GM19099 (cell line): ENCODE data around the gene ARRDC1.

Source experiments
- POLR2A ChIP-seq: IDR thresholded peaks from 3 replicates; pipeline ENCODE4 v1.6.1; 2011; ENCODE audit warnings: low read depth; ENCODE audit not compliant: insufficient read length; ENCODE audit errors: extremely low read depth

ARRDC1 gene, protein sequence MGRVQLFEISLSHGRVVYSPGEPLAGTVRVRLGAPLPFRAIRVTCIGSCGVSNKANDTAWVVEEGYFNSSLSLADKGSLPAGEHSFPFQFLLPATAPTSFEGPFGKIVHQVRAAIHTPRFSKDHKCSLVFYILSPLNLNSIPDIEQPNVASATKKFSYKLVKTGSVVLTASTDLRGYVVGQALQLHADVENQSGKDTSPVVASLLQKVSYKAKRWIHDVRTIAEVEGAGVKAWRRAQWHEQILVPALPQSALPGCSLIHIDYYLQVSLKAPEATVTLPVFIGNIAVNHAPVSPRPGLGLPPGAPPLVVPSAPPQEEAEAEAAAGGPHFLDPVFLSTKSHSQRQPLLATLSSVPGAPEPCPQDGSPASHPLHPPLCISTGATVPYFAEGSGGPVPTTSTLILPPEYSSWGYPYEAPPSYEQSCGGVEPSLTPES

DNA sequence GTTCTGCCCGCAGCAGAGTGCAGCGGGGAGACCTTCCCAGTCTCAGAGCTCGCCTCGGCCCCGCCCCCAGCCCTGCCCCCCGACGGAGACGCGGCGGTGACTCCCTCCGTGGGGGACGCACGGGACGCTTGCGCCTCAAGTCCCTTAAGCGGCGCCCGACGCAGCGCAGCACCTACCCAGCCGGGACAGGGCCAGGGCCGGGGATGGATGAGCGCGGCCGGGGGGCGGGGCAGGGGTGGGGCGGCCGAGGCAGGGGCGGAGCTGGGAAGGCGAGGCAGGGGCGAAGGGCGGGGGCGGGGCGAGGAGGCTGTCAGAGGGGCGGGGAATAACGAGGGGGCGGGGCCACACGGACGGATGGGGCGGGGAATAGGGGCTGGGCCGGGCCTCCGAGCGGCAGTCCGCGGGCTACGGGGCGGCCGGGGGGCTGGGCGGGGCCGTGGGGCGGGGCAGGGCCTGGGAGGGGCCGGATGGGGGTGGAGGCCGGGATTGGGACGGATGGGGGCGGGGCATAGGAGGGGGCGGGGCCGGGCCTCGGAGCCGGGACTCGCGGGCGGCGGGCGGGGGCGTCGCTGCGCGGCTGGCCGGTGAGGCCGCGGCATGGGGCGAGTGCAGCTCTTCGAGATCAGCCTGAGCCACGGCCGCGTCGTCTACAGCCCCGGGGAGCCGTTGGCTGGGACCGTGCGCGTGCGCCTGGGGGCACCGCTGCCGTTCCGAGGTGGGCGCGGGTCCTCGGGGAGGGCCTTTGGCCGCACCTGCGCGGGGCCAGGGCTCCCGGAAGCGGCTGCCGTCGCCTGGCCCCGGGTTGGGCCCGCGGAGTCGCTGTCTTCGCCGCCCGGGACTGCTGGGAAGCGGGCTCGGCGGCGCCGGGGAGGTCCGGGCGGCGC lies at the start of gene ARRDC1:
Gene ARRDC1, plus strand, starts transcription at position 566 of the 884 bp plus-strand sequence. Its CDS starts 32 bp downstream, at position 598.
- TF ChIP-seq POLR2A: peak; percentile 72

GRCh38 chr9:137556069-137556838 lies 49.2 kb upstream of the ARRDC1 start:
- no peak for TF ChIP-seq POLR2A

DNA sequence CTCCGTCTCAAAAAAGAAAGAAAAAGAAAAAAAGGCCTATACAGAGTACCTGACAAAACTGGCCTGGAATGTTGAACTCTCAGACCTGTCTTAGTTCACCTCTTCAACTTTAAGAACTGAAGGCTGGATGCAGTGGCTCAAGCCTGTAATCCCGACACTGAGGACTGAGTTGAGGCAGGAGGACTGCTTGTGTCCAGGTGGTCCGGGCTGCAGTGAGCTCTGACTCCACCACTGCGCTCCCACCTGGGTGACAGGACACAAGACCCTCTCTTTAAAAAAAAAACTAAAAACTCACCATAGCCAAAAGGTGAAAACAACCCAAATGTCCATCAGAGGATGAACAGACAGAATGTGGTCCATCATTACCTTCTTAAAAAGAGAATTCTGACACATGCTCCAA lies 47.4 kb upstream of the ARRDC1 start:
- TF ChIP-seq POLR2A: no peak

- TF ChIP-seq POLR2A: no peak
Observed at GRCh38 chr9:137564134-137564533, 41.4 kb upstream of the ARRDC1 start.

DNA sequence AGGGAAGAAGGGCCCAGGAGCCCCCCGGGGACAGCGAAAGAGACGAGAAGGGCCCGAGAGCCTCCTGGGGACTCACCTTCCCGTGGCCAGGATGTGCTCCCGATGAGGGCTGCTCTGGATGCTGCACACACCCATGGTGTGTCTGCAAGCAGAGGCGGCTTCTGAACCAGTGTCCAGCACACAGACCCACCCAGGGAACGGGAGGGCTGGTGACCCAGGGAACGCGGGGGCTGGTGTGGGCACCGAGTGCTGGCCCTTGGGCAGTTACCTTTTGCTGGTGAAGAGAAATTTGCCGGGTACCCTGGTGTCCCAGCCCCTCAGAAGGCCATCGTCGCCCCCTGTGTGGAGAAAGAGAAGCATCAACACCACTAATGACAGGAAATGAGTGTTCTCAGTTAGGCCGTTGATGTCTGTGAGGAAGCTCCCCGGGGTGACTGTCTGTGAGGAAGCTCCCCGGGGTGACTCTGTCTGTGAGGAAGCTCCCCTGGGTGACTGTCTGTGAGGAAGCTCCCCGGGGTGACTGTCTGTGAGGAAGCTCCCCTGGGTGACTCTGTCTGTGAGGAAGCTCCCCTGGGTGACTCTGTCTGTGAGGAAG lies 40.6 kb upstream of the ARRDC1 start:
- no peak for TF ChIP-seq POLR2A

DNA sequence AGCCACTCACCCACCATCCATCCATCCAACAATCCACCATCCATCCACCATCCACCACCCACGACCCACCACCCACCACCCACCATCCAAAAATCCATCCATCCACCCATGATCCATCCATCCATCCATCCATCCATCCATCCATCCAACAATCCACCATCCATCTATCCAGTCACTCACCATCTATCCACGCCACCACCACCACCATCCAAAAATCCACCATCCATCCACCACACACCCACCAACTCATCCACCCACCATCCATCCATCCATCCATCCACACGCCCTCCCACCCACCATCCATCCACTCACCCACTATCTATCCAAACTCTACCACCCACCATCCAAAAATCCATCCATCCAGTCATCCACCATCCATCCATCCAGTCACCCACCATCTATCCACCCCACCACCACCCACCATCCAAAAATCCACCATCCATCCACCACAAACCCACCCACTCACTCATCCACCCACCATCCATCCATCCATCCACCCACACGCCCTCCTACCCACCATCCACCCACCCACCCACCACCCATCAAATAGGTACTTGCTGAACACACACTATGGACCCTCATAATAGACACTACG lies 35.8 kb upstream of the ARRDC1 start:
- TF ChIP-seq POLR2A: no peak

- TF ChIP-seq POLR2A: no peak
Observed at GRCh38 chr9:137570566-137570965, 34.9 kb upstream of the ARRDC1 start.

DNA sequence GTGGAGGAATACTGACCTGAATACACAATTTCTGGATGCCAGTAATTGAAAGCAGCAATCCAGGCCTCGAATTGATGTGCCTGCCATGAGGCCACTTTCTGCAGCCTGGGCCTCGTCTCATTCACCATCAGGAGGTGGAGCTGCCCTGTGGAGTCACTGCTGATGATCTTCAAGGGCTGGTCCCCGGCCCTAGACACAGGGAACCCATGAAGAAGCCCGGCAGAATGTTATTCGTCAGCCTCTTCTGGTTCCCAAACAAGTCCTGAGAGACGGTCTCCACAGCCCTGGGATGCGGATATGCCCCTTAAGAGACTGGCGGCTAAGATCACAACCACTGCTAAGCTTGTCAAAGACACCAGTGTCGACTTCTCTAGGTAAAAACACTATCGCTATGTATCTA lies 31.3 kb upstream of the ARRDC1 start:
- TF ChIP-seq POLR2A: no peak

GRCh38 chr9:137575364-137575715 lies 30.1 kb upstream of the ARRDC1 start:
- TF ChIP-seq POLR2A: no peak

DNA sequence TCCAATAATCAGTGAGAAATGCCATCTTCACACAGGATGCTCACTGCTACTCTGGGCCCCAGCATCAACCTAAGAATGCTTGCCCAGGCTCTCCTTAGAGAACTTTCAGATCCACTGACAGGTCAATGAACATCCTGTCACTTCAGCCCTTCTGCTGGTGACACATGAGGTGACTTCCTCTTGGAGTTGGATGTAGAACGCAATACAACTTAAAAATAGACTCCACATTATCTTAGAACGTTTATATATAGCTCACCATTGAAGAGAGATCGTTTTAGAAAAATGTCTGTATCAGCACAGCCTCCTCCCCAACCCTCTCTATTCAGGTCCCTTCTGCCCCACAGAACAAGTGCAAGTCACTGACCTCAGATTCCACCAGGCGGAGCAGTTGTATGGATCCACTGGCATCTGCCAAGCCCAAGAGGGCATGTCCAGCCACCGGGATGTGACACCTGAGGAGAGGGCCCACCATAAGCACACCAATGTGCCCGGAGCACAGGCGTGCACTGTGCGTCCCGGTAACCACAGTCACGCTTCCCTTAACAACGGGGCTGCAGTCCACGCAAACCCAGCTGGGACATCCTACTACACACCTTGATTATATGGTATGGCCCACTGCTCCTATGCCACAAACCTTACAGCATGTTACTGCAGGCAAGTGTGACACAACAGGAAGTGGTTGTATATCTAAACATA lies 29.6 kb upstream of the ARRDC1 start:
- no peak for TF ChIP-seq POLR2A

- TF ChIP-seq POLR2A: peak; percentile 85
Observed at GRCh38 chr9:137578518-137579258, 26.8 kb upstream of the ARRDC1 start, which contains the start of gene DPH7. DPH7 (minus strand) TSS chr9:137578925; CDS start chr9:137578777, 148 bp downstream.

DNA sequence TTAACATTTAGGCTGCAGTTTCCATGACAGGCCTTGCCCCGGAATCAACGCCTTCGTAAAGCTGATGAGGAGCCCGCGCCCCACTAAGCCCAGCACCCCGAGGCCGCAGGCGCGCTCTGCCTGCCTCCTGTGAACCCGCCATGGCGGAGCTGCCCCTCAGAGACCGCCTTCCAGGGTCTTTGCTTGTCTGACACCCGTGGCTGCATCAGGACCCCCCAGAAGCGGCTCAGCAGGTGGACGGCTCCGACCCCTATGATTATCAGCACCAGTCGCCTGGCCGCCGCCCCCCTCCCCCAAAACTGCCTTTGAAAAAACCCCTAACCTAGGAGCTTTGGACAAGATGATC lies 26.3 kb upstream of the ARRDC1 start:
- no peak for TF ChIP-seq POLR2A
